GM18861 (cell line): Measurements from ENCODE around the gene SLC35F1.

Source experiments
- ATAC-seq: cut with Tn5 transposase; IDR thresholded peaks from one replicate; pipeline ENCODE4 v1.9.1; 2021; ENCODE audit not compliant: unreplicated experiment

Gene SLC35F1

DNA sequence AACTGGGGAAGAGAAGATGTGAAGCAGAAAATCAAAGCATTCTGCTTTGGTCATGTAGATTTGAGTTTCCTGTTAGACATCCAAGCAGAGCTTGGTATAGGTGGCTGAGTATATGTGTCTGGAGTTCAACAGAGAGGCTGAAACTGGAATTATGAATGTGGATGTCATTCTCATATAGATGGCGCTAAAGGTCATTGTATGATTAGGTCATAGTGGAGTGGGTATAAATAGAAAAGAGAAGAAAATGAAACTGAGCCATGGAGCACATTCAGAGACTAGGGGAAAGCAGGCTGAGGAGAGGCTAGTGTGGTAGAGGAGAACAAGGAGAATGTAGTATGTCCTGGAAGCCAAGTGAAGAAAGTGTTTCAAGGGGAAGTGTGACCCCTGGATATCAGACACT, 345.4 kb downstream of the SLC35F1 start:
- peak; percentile 86 for ATAC-seq

- ATAC-seq: no peak
These were observed 346.7 kb downstream of the SLC35F1 start for GRCh38 chr6:118253741-118254140.

DNA sequence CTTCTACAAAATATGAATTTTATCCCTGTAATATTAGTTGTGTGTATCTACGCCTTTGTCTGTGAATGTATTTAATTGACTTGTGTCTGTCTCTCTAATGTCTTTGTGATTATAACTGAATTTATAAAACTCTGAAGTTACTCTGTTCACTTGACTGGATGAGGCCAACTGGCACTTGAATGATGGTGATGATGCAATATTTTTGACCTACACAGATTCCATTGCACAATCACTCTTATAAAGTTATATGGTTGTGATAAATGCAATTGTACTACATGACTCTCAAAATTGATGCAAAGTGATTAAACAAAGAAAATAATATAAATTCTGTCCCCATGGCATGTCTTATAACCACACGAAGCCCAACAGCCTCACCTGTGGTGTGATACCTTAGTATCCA, 353.8 kb downstream of the SLC35F1 start:
- no peak for ATAC-seq

- ATAC-seq: no peak
These were observed 356.9 kb downstream of the SLC35F1 start for GRCh38 chr6:118263921-118264486.

- ATAC-seq: no peak
These were observed 362.6 kb downstream of the SLC35F1 start for GRCh38 chr6:118269659-118270058.

GRCh38 chr6:118277631-118278030, 370.6 kb downstream of the SLC35F1 start:
- no peak for ATAC-seq

DNA sequence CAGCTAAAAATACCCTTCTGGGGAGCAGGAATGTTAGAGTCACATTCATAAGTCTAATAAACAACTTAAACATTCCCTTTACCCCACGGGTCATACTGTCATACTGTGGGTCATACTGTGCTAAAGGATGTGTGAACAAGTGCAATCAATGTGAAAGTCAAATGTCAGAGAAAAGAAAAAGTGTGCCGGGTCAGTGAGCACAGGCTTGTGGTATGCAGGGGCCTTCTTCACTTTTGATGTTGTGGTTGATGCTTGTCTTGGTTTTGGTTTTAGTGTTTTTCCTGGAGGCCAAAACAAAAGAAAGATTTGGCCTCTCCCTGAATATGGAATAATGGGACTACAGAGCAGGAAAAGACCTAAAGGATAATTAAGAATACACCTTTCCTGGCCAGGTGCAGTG, 373.1 kb downstream of the SLC35F1 start:
- peak; percentile 96 for ATAC-seq

DNA sequence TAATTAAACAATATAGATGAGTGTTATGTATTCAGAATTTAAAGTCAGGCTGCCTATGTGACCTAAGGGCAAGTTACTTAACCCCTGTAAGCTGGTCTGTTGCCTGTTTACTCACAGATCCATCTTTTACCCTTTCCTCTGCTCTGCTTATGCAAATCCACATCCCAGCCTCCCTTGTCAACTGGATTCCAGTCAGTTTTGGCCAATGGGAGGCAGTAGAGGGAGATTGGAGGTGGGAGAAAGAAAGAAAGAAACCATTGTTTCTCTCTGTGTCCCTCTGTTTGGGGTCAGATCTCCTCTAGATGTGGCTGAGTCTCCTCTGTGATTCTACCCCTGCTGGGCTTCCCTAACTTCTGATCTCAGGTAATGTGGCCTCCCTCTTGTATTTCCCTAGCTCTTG, 374.2 kb downstream of the SLC35F1 start:
- ATAC-seq: no peak

DNA sequence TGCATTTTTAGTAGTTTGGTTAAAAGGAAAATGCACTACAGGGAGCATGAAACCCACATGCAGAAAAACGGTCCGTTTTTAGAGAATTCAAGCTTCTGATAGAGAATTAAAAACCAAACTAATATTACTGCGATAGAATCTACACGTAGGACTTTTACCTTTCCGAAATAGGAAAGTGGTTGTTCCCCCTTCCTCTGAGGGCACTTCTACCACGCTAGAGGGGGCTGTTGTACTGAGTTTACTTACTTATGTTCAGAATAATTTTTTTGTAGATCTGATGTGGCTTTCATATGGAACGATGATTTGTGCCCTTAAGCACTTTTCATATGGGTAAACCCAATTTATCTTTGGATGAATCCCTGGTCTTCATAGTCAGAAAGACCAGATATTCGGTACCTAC, 376.7 kb downstream of the SLC35F1 start:
- no peak for ATAC-seq

DNA sequence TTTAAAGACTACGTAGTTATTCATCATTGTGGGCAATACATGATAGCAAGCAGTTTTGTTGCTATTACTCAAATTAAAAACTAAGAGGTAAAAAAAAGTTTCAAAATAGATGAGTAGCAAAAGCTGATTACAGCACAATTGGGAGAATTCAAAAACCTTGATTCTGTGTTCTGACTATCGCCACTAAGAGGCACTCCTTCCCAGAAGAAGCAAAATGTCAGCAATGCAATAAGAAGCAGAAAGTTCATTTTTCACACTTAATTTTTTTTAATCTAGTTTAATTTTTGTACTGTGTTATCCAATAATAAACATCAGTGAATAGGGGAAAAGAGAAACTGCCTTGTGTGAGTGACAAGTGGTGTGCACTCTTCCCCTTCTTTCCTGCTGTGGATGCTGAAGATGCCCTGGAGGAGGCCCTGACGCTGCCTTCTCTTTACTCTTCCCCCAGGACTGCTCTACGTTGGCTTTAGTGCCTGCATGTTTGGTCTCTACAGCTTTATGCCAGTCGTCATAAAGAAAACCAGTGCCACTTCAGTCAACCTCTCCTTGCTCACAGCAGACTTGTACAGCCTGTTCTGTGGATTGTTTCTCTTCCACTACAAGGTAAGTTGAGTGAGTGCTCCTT, 377.8 kb downstream of the SLC35F1 start:
- no peak for ATAC-seq

DNA sequence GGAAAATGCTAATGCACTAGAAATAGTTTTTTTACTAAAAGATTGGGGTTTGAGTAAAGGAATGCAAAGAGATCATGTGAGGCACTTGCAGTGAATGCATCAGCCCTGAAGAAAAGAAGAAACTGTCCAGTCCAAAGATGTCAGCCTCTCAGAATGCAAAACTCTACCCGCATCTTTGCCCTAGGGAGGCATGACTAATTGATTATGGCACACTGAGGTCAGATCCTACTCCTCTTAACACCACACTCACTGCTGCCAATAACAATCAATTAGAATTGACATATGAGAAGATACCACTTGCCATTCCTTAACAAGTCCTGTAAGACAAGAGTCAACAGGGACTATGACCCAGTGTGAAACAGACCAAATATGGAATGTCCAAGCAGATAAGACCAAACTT, 378.7 kb downstream of the SLC35F1 start:
- no peak for ATAC-seq

- ATAC-seq: no peak
These were observed 381.5 kb downstream of the SLC35F1 start for GRCh38 chr6:118288355-118289124.

- no peak for ATAC-seq
These were observed 385.5 kb downstream of the SLC35F1 start for GRCh38 chr6:118292558-118292957.

DNA sequence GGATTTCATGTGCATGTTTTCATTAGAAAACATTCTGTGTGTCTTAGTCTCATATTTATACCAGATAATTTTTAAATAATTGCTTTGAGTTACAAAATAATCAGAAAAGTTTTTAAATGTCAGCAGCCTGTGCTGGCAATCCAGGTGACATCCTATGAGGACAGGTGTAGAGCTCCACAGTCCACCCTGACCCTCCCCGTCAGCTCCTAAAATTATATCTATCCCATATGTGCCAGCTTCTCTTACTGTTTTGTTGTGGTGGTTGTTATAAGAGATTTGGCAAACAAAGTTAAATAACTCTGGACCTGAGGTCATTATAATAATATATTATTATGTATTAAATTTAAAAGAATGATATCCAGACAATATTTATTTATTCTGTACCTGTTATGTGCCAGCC, 387.8 kb downstream of the SLC35F1 start:
- no peak for ATAC-seq

DNA sequence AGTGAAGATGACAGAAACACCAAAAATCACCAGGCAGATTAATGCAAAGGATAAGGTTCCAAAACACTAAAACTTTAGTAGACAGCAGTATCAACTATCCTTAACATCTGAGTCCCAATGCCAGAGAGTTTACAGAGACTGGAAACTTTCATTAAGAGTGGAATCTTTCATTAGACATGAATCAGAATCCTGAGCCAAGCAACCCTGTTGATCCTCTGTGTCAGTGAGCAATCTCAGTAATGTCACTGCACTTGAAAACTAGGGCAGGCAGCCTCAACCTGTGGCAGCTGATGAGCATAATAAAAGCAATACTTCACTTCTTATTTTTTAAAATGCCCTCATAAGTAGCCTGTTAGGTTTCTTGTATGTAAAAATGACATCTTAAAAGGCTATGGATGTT, 388.3 kb downstream of the SLC35F1 start:
- no peak for ATAC-seq

DNA sequence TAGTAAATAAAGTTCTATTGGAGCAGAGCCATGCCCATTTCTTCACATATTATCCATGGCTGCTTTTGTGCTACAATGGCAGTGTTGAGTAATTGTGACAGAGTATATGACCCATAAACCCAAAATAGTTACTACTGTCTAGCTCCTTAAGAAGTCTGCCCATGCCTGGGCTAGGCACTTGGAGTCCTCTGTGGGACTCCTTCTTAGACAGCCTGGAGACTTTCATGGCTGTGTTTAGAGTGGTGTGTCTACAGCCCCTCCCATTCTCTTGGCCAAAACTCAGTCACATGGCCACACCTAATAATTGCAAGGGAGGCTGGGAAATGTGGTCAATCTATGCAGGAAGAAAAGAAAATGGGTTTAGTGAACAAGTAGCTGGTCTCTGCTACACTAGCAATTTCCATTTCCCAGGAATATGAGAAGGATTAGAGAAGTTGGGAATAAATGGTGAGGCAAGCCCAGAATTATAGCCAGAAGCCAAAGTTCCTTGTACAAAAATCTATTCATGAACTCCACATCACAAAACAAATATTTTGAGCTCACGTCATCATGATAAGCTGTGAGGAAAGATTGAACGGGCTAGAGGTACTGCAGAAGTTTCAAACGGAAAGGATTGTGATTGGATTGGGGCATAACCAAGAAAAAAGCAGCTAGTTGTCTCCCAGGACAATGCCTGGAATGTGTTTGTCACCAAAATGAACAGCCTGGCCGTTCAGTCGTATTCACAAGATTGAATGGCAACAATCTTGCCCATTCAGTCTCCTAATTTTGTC, 389.3 kb downstream of the SLC35F1 start:
- no peak for ATAC-seq

DNA sequence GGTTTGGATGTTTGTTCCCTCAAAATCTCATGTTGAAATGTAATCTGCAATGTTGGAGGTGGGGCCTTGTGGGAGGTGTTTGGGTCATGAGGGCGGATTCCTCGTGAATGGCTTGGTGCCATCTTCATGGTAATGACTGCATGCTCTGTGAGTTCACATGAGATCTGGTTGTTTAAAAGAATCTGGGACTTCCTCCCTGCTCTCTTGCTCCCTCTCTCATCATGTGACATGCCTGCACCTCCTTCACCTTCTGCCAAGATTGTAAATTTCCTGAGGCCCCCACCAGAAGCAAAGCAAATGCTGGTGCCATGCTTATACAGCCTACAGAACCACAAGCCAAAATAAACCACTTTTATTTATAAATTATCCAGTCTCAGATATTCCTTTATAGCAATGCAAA, 390.8 kb downstream of the SLC35F1 start:
- no peak for ATAC-seq

DNA sequence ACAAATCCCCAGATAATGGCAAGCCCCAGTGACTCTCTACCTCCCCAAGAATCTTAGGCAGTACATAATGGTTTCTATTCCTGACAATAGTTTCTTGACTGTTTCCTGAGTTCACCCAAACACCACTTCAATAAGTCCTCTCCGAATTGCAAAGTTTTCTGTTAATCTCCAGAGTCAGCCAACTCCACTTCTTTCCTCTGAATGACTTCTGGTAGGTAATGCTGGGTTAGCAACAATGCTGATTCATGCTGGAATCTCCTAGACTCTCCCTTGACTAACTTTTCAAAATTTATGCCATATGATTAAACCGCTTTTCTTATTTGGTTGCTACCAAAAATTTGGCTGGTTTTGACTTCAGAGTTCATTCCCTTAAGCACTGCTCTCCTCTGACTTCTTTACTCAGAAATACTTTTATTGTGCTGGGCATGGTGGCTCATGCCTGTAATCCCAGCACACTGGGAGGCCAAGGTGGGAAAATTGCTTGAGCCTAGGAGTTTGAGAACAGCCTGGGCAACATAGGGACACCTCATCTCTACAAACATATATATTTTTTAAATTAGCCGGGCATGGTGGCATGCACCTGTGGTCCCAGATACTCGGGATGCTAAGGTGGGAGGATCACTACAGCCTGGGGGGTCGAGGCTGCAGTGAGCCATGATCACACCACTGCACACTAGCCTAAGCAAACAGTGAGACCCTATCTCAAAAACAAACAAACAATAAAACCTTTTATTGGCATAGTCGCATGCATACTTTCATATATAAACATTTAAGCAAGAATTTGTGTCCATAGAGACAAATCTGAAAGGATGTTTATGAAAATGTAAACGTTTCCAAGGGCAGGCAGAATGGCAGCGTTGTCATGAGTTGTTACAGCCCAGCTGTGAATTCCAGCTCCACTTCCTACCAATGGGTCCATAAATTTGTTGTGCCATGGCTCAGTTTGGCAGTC, 391.7 kb downstream of the SLC35F1 start:
- ATAC-seq: no peak

DNA sequence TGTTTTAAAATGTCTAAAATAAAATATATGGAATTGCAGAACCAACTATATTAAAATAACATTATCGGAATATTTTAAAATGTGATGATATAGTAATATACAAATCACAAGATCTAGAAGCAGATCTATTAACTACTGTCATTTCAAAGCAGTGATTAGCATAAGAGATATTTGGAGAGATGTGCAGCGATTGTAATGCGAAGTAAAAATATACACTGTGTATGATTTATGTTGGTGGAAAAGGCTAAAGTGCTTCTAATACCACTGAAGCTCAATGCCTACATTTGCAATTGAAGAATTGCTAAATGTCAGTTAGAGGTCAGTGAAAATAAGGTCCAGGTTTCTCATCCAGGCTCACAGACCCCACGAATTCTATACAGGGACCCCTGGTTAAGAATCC, 392.4 kb downstream of the SLC35F1 start:
- no peak for ATAC-seq

DNA sequence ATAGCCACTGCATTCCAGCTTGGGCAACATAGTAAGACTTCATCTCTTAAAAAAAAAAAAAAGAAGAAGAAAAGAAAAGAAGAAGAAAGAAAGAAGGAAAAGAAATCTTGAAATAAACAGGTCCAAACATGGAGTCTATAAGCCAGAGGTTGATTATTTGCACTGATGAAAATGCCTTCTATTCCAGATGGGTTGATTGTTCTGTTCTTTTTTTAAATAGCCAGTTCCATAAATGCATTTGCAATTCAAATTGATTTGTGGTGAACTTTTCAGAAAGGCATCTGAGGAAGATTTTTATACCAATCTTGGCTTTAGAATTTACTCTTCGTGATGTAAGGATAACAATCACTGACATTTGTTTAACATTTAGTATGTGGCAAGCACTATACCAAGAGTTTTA, 397.3 kb downstream of the SLC35F1 start:
- ATAC-seq: no peak

DNA sequence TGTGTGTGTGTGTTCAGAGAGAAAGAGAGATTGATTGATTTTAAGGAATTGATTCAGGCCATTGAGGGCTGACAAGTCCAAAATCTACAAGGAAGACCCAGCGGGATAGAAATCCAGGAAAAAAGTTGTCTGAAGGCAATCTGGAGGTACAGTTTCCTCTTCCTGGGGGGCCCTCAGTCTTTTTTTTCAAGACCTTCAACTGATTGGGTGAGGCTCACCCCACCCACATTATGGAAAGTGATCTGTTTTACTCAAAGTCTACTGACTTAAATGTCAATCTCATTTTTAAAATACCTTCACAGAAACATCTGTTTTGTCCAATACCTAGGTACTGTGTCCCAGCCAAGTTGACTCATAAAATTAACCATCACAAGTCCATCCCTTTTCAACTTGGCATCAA, 398.0 kb downstream of the SLC35F1 start:
- no peak for ATAC-seq
